Measurements from ENCODE around the gene CIROP.

Gene CIROP

GRCh38 chr14:23140371-23140770 is 35.6 kb upstream of the CIROP start:
- TF ChIP-seq, protein P1, sequence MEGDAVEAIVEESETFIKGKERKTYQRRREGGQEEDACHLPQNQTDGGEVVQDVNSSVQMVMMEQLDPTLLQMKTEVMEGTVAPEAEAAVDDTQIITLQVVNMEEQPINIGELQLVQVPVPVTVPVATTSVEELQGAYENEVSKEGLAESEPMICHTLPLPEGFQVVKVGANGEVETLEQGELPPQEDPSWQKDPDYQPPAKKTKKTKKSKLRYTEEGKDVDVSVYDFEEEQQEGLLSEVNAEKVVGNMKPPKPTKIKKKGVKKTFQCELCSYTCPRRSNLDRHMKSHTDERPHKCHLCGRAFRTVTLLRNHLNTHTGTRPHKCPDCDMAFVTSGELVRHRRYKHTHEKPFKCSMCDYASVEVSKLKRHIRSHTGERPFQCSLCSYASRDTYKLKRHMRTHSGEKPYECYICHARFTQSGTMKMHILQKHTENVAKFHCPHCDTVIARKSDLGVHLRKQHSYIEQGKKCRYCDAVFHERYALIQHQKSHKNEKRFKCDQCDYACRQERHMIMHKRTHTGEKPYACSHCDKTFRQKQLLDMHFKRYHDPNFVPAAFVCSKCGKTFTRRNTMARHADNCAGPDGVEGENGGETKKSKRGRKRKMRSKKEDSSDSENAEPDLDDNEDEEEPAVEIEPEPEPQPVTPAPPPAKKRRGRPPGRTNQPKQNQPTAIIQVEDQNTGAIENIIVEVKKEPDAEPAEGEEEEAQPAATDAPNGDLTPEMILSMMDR (IDR thresholded peaks at IDR 0.05; ENCODE audit: insufficient read depth, low read depth, low read length, missing control alignments) = no peak
- H3K4me3 ChIP-seq (ENCODE audit: low read depth, low read length) = no peak overlapping the region
- no peak for DNase-seq (ENCODE audit: low read depth)

DNA sequence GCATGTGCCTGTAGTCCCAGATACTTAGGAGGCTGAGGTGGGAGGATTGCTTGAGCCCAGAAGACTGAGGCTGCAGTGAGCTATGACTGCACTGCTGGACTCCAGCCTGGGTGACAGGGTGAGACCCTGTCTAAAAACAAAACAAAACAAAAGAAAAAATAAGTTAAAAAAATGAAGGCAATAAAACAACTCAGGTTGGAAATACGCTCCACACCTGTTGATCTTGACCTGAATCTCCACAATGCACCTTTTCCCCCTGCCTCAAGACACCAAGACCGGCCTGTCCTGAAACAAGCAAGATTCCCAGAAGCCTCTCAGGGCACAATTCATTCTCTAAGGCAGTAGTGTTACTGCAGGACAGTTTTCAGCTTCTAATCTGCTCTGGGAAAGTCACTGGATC is 35.1 kb upstream of the CIROP start:
- no peak for DNase-seq (ENCODE audit: low read depth)
- no peak overlapping the region for H3K4me3 ChIP-seq (ENCODE audit: low read depth, low read length)

DNA sequence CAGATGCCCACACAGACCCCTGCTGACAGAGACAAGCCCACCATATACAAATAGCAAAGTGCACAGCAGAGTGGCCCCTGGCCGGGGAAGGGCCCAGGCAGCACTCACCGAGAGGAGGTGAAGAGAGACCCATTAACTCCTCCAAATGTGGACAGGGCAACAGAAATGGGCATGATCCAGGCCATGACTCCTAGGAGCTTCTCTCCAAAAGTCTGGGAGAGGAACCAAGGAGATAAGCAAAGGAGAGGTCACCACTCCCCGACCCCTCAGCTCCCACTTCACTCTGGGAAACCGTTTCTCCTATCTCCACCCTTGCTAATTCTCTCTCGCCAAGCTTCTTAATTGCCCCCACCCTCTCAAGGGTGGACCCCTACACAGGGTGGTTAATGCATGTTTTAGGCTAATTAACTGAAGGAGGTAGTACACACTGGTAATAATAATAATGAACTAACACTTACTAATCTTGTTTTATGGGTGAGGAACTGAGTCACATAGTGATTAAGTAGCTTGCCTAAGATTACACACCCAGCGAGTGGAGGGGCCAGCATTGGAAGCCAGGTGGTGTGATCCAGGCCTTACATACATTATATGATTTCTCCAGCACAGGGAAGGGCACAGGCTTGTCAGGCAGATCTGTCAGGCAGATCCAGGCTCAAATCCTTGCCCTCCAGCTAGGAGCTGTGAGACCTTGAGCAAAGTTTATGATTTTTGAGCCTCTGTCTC is 33.2 kb upstream of the CIROP start:
- no peak overlapping the region for H3K4me3 ChIP-seq (ENCODE audit: low read depth, low read length)
- TF ChIP-seq, protein P1 (IDR thresholded peaks at IDR 0.05; ENCODE audit: insufficient read depth, low read depth, low read length, missing control alignments) = no peak
- DNase-seq (ENCODE audit: low read depth) = no peak

More for the DNA sequence above, 35.1 kb upstream of the CIROP start:
- TF ChIP-seq, protein P1 (IDR thresholded peaks at IDR 0.05; ENCODE audit: insufficient read depth, low read depth, low read length, missing control alignments) = no peak

- TF ChIP-seq, protein P1 (IDR thresholded peaks at IDR 0.05; ENCODE audit: insufficient read depth, low read depth, low read length, missing control alignments) = no peak
- no peak for DNase-seq (ENCODE audit: low read depth)
- no peak overlapping the region for H3K4me3 ChIP-seq (ENCODE audit: low read depth, low read length)
Measured at GRCh38 chr14:23137192-23137812, 32.5 kb upstream of the CIROP start.

GRCh38 chr14:23136566-23137133 is 31.9 kb upstream of the CIROP start:
- no peak overlapping the region for H3K4me3 ChIP-seq (ENCODE audit: low read depth, low read length)
- TF ChIP-seq, protein P1 (IDR thresholded peaks at IDR 0.05; ENCODE audit: insufficient read depth, low read depth, low read length, missing control alignments) = no peak
- no peak for DNase-seq (ENCODE audit: low read depth)

- TF ChIP-seq, protein P1 (IDR thresholded peaks at IDR 0.05; ENCODE audit: insufficient read depth, low read depth, low read length, missing control alignments) = no peak
- no peak overlapping the region for H3K4me3 ChIP-seq (ENCODE audit: low read depth, low read length)
- DNase-seq (ENCODE audit: low read depth) = no peak
Measured at GRCh38 chr14:23132970-23133369, 28.2 kb upstream of the CIROP start.

Measured in GM12865 (cell line).